Measurements from ENCODE around the gene ENPEP.

- TF ChIP-seq CTCF (IDR thresholded peaks at IDR 0.05) (no peak), POLR2A (IDR thresholded peaks at IDR 0.05) (no peak)
Measured at GRCh38 chr4:110532901-110533589, 57.1 kb downstream of the ENPEP start.
